ENCODE data around the gene DHRSX.

DHRSX gene

DNA sequence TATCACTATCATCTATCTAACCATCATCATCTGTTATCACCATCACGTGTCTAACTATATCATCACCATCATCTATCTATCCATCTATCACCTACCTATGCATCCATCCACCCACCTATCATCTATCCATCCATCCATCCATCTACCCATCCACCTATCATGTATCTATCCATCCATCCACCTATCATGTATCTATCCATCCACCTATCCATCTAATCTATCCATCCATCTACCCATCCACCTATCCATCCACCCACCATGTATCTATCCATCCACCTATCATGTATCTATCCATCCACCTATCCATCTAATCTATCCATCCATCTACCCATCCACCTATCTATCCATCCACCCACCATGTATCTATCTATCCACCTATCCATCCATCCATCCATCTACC, 316.7 kb downstream of the DHRSX start:
- DNase-seq: no peak

DNA sequence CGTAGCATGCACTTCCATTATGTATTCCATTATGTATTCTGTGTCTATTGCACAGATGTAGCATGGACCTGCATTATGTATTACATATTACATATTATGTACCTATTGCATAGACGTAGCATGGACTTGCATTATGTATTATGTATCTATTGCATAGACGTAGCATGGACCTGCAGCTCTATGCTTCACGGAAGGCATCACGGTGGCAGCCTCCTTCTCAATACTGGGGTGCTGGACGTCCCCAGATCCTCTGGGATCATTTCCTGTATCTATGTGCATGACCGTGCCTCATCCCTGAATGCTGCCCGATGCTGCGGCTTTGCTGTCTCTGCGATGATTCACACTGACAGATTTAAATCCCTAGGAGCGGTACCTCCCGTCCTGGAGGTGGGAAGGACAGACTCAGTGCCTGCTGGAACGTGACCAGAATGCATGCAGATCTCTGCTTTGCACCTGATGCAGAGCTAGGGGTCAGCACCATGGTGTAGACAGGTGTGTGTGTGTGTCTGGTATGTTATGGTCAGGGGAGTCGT, 317.5 kb downstream of the DHRSX start:
- no peak for DNase-seq

DNA sequence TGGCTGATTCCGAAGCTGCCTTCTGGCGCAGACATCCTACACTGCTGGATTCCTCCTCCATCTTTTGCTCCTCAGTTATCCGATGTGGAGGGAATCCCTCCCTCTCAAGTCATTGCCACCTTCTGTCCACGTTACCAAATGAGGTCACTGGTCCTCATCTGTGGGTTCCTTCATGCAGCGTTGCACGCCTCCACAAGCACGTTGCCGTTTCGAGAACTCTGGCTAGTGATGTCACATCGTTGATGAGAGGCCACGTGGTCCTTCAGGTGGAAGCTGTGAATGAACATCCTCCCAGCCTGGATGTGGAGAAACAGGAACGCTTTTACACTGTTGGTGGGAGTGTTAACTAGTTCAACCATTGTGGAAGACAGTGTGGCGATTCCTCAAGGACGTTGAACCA, 323.2 kb downstream of the DHRSX start:
- DNase-seq: no peak

DNA sequence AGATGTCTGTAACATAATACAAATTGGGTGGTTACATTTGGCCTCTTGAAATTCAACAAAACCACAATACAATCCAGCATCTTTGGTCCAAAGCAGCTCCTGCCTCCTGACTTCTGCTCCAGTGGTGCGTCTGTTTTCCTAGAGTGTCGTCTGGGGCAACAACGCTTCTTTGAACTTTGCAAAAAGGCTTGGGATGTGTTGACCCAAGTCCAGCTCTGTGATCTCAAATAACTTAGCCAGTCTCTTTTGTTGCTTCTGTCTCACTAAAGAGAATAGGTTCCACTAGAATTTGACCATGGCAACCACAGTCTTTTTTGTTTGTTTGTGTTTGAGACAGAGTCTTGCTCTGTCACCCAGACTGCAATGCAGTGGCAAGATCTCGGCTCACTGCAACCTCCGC, 324.0 kb downstream of the DHRSX start:
- DNase-seq: no peak

DNA sequence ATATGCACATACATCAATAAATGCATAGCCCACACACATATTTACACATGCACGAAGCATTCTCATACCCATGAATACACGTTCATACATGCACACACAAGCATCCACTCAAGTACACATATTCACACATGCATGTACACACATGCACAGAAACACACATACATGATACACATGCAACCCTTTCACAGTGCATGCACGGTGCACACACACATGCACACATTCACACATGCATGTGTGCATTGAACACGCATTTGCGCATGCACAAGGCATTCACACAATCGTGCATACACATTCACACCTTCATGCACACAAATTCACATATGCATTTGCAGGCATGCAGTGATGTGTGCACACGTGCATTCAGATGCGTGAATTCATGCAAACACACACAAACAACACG, 324.5 kb downstream of the DHRSX start:
- DNase-seq: no peak

DNA sequence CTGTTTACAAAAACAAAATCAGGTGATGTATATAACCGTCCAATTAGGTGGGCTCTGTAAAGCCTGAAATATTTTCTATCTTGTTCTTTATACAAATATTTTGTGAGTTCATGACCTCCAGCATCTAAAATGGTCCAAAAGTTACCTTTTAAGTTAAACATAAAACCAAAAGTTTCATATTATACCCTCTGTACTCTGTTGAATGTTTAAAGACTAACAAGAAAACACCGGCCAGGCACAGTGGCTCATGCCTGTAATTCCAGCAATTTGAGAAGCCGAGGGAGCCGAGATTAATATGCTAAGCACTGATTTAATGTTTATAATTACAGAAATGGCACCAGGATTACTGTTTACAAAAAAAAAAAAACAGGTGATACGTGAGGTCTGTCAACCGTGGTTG, 328.4 kb downstream of the DHRSX start:
- no peak for DNase-seq
